Airway epithelial cell (primary cell): ENCODE measurements around the gene MAGEB17. TPM values are rescaled to one million over a fixed set of nuclear protein-coding genes. Genes with fewer than 3 reads are reported as not detected.

Source experiments
- total RNA-seq: library from RNA; depleted of rRNA; stranded (reverse); fragments of >200 nt; gene quantifications from 2 replicates; pipeline ENCODE4 v1.2.3, GENCODE V29; 2015

The MAGEB17 gene, protein sequence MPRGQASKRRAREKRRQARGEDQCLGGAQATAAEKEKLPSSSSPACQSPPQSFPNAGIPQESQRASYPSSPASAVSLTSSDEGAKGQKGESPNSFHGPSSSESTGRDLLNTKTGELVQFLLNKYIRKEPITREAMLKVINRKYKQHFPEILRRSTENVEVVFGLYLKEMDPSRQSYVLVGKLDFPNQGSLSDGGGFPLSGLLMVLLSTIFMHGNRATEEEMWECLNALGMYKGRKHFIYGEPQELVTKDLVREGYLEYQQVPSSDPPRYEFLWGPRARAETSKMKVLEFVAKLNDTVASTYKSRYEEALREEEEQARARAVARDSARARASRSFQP
- total RNA-seq, result not detected in 2 replicates

GRCh38 chrX:16167181-16167580, at the start of gene MAGEB17:
Gene MAGEB17 (plus strand): TSS chrX:16167481. CDS start chrX:16170383, 2,902 bp downstream.

DNA sequence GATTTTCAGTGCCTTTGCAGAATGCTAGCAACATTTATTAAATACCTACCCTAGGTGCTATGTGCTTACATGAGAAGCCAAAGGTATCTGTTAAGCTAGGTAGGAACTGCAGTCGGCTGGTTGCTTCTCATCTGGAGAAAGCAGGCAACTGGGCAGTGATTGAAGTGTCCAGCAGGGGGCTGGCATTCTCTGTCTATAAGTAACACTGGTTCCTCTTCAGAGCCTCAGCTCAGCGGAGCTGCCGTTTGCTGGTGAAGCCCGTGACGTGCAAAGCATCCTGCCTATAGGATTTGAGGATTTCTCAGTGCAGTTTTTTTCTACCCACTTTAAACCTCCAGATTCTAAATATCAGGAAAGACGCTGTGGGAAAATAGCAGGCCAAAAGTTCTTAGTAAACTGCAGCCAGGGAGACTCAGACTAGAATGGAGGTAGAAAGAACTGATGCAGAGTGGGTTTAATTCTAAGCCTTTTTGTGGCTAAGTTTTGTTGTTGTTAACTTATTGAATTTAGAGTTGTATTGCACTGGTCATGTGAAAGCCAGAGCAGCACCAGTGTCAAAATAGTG, 44.0 kb upstream of the MAGEB17 start, which contains the start of gene GRPR:
Gene GRPR, plus strand, starts transcription at position 344 of the 565 bp plus-strand sequence. CDS start 389 bp downstream, outside the sequence.

Other genes starting within 250 kb of the MAGEB17 start
- gene GRPR, start 43.9 kb upstream of the MAGEB17 start, total RNA-seq, result not detected in 2 replicates